ENCODE data around the gene EFNA5.

Gene EFNA5

DNA sequence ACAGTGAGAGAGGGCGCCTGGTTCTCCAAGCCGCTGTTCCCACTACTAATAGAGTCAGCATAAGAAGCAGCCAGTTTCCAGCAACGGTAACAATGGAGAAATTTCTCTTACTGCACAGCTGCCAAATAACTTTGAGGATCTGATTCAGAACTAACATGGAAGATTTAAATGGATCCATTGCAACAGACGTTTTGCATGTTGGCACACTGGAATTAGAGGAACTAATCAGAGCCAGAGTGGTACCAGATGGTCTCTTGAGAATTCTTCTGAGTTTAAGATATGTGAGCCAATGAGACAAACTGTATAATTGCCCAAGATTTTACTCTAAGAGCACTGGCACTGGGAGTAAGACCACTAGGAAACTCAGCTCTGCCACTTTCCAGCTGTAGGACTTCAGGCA, 186.5 kb downstream of the EFNA5 start:
- DNase-seq (ENCODE audit: low spot score) = no peak

DNA sequence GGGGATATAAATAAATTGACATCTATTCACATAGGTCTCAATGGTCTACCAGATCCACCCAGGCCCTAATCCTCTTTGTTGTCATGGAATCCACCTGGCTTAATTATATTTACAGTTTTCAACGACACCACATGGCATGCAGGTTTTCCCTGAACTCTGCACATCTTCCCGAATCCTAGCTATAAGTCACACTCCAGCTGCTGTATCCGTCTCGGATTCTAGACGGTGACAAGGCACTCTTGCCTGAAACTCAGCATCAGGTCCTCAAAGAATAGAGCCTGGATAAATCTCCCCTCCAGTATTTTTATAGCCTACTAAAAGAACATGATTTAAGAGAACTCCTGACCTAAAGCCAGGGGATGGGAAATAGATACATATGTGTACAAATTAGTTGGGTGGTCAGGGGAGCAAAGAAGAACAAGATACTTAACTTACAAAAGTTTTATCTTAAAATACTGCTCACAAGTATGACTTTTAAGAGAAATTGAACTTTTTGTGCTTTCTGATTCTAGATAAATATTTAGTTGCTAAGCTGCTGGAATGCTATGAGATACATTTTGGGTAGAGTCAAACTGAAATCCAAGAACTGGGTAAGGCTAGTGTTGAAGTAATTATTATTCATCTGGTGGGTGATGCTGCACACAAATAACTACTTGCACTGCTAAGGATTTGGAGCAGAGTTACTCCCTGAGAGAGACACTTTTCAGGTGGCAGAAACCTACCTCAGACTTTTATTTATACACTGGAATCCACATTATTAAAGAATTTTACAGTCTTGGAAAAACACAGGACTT, 187.3 kb downstream of the EFNA5 start:
- DNase-seq (ENCODE audit: low spot score) = no peak

- DNase-seq (ENCODE audit: low spot score) = no peak
Observed at GRCh38 chr5:107478068-107478641, 192.6 kb downstream of the EFNA5 start.

- DNase-seq (ENCODE audit: low spot score) = no peak
Observed at GRCh38 chr5:107477492-107477891, 193.2 kb downstream of the EFNA5 start.

- DNase-seq (ENCODE audit: low spot score) = no peak
Observed at GRCh38 chr5:107476783-107477182, 194.0 kb downstream of the EFNA5 start.

DNA sequence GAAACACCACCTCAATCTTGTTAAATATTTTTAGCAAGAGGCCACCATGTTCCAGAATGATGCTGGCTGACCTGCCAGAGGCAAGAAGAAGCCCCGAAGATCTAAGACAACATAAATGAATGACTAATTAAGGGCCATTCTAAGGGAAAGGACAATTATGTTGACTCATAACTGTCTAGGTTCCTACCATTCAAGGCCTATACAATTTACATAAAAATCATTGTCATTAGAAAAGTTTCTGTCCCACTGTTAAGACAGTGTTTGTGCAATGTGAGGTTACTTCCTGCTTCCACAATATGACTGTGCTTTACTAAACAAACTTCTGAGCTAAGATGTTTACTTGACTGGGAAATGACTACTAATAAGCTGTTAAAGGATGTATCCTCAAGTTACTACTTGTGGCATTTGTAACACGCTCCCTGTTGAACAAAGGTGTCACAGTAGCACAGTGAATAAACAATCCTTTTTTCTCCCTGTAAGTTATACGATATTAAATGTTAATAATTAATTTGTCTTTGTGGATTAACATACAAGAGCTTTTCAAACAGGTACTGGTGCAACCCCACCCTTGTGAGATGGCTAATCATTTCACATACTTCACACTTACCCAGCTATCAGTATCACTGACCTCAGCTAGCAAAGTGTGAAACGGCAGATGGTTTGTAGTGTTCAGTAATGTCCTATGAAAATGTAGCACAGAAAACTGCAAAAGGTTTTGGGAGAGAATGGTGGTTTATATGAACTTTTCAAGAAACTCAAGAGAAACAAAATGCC, 195.8 kb downstream of the EFNA5 start:
- no peak for DNase-seq (ENCODE audit: low spot score)

GRCh38 chr5:107474361-107474715, 196.4 kb downstream of the EFNA5 start:
- no peak for DNase-seq (ENCODE audit: low spot score)

DNA sequence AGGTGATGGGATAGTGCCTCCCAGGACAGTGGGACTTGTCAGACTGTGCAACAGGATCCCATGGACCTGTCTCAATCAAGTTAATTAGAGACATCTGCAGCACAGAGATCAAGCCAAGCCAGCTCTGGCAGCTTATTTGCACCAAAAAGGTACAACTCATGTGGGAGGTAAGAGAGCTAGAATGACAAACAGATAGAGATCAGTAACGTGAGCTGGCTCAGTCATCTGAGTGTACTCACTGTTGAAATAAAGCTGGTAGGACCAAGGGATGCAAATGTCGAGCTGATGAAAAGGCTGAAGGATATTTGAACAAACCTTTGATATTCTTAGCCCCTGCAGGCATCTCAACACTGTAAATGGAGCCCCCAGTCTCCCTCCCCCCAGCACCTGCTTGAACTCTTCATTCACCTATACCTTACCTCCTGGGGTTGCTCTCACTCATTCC, 198.1 kb downstream of the EFNA5 start:
- DNase-seq (ENCODE audit: low spot score) = no peak

- peak; percentile 48 for DNase-seq (ENCODE audit: low spot score)
Observed at GRCh38 chr5:107470295-107470582, 200.5 kb downstream of the EFNA5 start.

DNA sequence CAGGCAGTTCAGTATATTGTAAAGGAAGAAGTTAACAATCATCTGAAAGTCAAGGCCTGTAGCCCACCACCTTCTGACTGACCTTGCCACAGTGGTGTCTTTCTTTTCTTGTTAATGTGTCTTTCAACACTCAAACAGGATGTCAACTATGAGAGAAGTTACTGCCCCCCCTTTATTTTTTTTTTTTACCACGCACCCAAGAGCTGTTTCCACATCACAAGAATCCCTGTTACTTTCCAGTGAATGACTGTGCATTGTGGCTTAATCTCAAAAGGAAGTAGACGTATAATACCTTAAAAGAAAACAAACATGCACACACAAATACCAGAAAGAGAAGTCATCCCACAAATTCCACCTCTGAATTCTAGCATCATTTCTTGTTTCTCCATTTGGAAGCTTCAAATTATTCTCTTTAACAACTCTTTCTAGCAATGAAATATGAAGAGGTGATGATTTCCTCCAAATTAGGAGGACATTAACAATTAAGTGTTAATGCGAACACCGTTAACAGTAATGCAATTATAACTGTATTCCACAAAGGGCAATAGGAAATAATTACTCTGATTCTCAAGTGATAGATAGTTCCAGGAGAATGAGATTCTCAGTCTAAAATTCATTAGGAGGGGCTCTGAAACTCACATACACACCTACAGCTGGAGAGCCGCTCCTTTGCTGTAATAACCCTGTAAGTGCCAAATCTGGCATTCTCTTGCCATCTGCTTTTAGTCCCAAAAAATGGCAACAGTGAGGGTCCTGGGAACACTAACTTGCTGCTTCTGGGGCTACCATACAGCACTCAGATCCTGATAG, 201.0 kb downstream of the EFNA5 start:
- DNase-seq (ENCODE audit: low spot score) = peak; percentile 60

DNA sequence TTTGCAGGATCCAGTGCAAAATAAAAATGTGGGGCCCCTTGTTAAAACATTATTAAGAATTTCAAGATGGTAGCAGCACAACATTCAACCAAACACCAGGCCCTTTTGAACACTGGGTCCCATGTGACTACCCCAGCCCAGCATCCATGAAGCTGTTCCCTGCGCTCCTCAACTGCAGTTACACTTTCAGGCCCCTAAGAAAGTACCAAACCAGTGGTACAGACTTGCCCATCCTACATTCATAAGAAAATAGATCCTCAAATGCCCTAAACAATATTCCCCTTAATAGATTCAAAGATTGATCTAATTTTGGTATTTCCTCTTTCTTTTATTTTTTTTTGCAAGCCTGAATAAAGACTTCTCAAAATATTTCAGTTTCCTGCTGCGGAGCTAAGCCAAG, 201.7 kb downstream of the EFNA5 start:
- DNase-seq (ENCODE audit: low spot score) = no peak

- no peak for DNase-seq (ENCODE audit: low spot score)
Observed at GRCh38 chr5:107468276-107468675, 202.5 kb downstream of the EFNA5 start.

DNA sequence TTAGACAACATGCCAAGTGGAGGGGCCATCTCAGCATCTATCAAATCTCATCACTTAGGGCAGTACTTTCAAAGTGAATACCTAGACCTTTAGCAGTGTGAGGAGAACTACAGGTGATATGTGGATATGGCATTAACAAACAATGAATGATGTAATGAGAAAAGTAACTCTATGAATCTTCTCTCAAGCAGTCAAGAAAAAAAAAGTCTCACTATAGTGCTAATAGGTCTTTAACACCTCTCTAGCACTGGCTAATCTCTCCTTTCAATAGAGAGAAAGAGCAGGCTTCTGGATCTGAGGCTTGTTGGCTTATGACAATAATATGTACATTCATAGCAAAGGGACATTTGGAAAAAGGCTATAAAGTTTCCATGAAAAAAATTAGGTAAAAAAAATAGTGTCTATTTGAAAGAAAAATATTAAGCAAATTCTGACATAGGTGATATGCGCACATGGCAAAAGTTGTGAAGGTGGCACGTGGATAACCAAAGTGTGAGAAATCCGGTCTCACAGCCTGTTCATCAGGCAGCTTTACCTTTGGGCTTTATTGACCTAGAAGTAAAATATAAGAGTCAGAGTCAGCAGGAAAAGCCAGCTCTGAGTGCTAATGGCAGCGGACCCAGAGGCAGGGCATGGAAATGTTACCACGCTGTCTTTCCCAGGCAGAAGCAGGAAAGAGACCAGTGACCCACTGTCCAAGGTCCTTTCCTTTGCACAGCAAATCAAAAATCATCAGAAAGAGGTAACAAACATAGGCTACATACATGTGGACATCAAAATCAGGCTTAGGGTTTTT, 203.4 kb downstream of the EFNA5 start:
- no peak for DNase-seq (ENCODE audit: low spot score)

GRCh38 chr5:107466233-107466769, 204.4 kb downstream of the EFNA5 start:
- DNase-seq (ENCODE audit: low spot score) = no peak

- DNase-seq (ENCODE audit: low spot score) = no peak
Observed at GRCh38 chr5:107464876-107465275, 205.9 kb downstream of the EFNA5 start.

DNA sequence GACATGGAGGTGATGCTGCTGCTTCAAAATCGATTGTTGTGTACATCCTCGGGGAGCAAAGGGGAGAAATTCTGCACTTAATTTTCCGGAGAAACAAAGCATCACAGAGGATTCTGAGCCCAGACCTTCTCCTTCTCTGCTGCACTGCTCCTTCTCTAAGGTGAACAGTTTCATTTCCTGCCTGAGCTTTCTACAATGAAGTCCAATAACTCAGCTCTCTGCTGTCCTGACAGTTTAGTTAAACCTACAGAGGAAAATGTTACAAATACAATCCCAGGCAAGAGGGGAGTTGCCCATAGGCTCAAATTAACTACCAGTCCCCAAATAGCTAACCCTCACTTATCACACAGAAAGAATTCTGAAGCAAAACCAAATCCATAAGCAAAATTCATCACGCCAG, 206.3 kb downstream of the EFNA5 start:
- DNase-seq (ENCODE audit: low spot score) = no peak

- no peak for DNase-seq (ENCODE audit: low spot score)
Observed at GRCh38 chr5:107463731-107464130, 207.0 kb downstream of the EFNA5 start.

- no peak for DNase-seq (ENCODE audit: low spot score)
Observed at GRCh38 chr5:107461770-107462169, 209.0 kb downstream of the EFNA5 start.

DNA sequence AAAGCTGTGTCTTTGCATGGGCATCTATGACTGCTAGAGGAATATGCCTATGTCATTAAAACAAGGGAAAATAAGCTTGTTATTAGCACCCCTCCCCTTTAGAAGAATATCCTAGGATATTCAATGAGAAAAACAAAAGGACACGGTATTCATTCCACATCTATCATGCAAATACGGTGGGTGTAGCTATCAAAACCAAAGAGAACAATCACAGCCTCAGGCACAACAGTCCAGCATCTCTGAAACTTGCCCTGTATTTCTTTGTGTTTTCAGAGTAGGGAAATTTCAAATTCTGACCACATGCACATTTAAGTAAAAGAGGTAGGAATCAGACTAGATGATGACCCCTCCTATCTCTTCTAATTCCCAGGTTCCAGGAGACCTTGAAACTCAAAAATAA, 209.9 kb downstream of the EFNA5 start:
- no peak for DNase-seq (ENCODE audit: low spot score)

- no peak for DNase-seq (ENCODE audit: low spot score)
Observed at GRCh38 chr5:107459605-107460004, 211.1 kb downstream of the EFNA5 start.

GRCh38 chr5:107458322-107458721, 212.4 kb downstream of the EFNA5 start:
- no peak for DNase-seq (ENCODE audit: low spot score)
